ENCODE measurements around the gene PSME4. TPM values are rescaled to one million over a fixed set of nuclear protein-coding genes. Genes with fewer than 3 reads are reported as not detected.

The PSME4 gene, protein sequence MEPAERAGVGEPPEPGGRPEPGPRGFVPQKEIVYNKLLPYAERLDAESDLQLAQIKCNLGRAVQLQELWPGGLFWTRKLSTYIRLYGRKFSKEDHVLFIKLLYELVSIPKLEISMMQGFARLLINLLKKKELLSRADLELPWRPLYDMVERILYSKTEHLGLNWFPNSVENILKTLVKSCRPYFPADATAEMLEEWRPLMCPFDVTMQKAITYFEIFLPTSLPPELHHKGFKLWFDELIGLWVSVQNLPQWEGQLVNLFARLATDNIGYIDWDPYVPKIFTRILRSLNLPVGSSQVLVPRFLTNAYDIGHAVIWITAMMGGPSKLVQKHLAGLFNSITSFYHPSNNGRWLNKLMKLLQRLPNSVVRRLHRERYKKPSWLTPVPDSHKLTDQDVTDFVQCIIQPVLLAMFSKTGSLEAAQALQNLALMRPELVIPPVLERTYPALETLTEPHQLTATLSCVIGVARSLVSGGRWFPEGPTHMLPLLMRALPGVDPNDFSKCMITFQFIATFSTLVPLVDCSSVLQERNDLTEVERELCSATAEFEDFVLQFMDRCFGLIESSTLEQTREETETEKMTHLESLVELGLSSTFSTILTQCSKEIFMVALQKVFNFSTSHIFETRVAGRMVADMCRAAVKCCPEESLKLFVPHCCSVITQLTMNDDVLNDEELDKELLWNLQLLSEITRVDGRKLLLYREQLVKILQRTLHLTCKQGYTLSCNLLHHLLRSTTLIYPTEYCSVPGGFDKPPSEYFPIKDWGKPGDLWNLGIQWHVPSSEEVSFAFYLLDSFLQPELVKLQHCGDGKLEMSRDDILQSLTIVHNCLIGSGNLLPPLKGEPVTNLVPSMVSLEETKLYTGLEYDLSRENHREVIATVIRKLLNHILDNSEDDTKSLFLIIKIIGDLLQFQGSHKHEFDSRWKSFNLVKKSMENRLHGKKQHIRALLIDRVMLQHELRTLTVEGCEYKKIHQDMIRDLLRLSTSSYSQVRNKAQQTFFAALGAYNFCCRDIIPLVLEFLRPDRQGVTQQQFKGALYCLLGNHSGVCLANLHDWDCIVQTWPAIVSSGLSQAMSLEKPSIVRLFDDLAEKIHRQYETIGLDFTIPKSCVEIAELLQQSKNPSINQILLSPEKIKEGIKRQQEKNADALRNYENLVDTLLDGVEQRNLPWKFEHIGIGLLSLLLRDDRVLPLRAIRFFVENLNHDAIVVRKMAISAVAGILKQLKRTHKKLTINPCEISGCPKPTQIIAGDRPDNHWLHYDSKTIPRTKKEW (N-terminal part only)
- total RNA-seq: 10 to 100 TPM; 51.7 to 56.9 TPM
- 10 to 100 TPM; 41.5 to 49.3 (median 47.9) TPM for polyA plus RNA-seq (ENCODE audit: insufficient read length in 6 of 6)
- long read RNA-seq, donor 1, partial matches to known transcripts: 31 of 31 reads
- long read RNA-seq, donor 1, other reads (novel, unspliced or antisense): 0 of 31 reads
- long read RNA-seq, donor 2, partial matches to known transcripts: 26 of 28 reads
- long read RNA-seq, donor 2, other reads (novel, unspliced or antisense): 0 of 28 reads
- long read RNA-seq, donor 3, partial matches to known transcripts: 7 of 7 reads
- long read RNA-seq, donor 3, other reads (novel, unspliced or antisense): 0 of 7 reads
- long read RNA-seq, donor 4: 0 reads
- long read RNA-seq, donor 5, partial matches to known transcripts: 10 of 10 reads
- long read RNA-seq, donor 5, other reads (novel, unspliced or antisense): 0 of 10 reads
- long read RNA-seq, donor 6: 0 reads
- long read RNA-seq, donor 7: 0 reads
- long read RNA-seq, donor 8, partial matches to known transcripts: 23 of 23 reads
- long read RNA-seq, donor 8, other reads (novel, unspliced or antisense): 0 of 23 reads
- long read RNA-seq, donor 9: 0 reads
- long read RNA-seq, donor 10: 0 reads
- long read RNA-seq, donor 11: 0 reads
- long read RNA-seq, donor 12, partial matches to known transcripts: 5 of 5 reads
- long read RNA-seq, donor 12, other reads (novel, unspliced or antisense): 0 of 5 reads

DNA sequence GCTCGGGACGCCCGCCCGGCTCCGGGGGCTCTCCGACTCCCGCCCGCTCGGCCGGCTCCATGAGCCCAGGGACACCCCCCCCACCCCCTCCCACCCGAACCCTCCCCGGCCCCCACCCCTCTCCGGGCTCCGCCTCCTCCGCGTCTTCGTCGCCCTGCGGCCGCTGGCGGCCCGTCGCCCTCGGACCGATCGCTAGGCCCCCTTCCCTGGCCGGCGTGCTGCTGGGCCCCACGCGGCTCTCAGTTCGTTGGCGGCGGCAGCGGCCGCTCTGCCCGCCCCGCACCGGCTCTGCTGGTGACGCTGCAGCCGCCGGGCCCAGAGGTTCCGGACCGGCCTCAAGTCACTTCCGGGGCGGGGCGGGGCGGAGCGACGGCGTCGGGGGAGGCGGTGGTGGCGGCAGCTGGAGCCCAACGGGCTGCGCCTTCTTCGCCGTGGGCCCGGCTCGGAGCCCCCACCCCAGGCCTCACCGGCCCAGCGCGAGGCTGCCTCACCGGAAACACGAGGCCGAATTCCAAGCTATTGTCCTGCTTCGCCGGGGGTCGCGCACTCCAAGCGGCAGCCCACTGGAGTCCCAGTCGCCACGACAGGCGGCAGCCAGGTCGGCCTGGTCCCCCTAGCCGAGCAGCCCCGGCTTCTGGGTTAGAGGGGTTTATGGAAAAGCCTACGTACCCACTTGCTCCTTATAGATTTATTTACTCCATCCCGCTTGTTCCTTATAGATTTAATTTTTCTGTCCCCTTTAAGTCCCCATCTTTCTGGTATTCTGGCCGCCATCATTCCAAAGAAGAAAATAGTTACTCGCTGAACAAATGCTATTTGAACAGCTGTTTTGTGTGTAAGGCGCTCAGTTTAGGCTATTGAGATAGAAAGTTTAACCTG lies at the start of gene PSME4:
TSS of gene PSME4 (minus strand) at position 270 of the 879 bp plus-strand sequence. CDS start at position 61, 209 bp downstream.
- peaks cover 0 to 11% of the 10 kb centered on the region in 2 donors for H3K36me3 ChIP-seq
- H3K4me3 ChIP-seq: peak within 1 kb of the TSS; percentile 71 to 81
- H3K27me3 ChIP-seq: no peaks in the 10 kb centered on the region
- TF ChIP-seq, protein P1, sequence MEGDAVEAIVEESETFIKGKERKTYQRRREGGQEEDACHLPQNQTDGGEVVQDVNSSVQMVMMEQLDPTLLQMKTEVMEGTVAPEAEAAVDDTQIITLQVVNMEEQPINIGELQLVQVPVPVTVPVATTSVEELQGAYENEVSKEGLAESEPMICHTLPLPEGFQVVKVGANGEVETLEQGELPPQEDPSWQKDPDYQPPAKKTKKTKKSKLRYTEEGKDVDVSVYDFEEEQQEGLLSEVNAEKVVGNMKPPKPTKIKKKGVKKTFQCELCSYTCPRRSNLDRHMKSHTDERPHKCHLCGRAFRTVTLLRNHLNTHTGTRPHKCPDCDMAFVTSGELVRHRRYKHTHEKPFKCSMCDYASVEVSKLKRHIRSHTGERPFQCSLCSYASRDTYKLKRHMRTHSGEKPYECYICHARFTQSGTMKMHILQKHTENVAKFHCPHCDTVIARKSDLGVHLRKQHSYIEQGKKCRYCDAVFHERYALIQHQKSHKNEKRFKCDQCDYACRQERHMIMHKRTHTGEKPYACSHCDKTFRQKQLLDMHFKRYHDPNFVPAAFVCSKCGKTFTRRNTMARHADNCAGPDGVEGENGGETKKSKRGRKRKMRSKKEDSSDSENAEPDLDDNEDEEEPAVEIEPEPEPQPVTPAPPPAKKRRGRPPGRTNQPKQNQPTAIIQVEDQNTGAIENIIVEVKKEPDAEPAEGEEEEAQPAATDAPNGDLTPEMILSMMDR (IDR thresholded peaks at IDR 0.05): no peak
- intact Hi-C loops (cut with DNase I): no loop called here
- DNase-seq (peak; percentile 89 to 100 (median 94)), ATAC-seq (peak; percentile 96)
- H3K4me1 ChIP-seq: peaks cover 14 to 35% of the 10 kb centered on the region in 2 donors
- peak within 1 kb of the TSS; percentile 90 to 93 for H3K27ac ChIP-seq
- no peaks in the 10 kb centered on the region for H3K9me3 ChIP-seq

DNA sequence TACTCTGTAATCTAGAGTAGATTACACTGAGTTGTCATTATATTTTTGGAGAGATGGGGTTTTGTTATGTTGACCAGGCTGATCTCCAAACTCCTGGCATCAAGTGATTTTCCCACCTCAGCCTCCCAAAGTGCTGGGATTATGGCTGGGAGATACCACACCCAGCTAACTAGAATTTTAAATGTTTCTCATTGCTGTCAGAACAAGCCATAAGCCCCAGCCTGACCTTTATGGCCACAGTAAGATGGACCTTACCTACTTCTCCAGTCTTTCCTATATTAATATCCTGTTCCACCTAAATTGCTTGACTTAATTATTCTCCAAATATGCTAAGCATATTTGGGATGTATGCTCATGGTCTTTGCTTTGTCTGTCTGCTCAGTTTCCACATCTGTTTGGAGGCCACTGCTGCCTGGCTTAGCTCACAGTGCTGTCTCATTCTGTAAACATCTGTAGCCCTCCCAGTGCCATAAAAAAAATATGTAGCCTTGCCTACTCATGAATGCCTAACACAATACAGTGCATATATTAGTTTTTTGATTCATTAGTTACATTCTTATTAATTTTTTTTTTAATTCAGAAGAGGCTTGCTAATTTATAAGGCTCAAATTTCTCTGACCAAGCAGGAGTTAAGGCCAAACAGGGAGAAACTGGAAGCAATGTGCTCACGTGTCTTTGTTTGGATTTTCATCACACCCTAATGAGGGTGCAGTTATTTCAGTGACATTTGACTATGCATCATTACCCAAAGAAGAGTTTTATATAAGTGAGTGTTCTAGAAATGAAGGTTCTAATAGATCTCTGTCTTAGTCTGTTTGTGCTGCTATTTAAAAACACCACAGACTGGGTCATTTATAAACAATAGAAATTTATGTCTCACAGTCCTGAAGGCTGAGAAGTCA lies 45.3 kb upstream of the PSME4 start:
- no peaks in the 10 kb centered on the region for H3K36me3 ChIP-seq
- no peak overlapping the region for H3K4me3 ChIP-seq
- peak; percentile 35 for ATAC-seq
- no peak overlapping the region for H3K27ac ChIP-seq
- DNase-seq: peak in 2 of 4 donors; percentile 8 to 37
- peaks cover 0 to 9% of the 10 kb centered on the region in 2 donors for H3K9me3 ChIP-seq
- TF ChIP-seq, protein P1 (IDR thresholded peaks at IDR 0.05): no peak
- no peaks in the 10 kb centered on the region for H3K27me3 ChIP-seq
- intact Hi-C loops (cut with DNase I): no loop called here
- H3K4me1 ChIP-seq: no peaks in the 10 kb centered on the region

DNA sequence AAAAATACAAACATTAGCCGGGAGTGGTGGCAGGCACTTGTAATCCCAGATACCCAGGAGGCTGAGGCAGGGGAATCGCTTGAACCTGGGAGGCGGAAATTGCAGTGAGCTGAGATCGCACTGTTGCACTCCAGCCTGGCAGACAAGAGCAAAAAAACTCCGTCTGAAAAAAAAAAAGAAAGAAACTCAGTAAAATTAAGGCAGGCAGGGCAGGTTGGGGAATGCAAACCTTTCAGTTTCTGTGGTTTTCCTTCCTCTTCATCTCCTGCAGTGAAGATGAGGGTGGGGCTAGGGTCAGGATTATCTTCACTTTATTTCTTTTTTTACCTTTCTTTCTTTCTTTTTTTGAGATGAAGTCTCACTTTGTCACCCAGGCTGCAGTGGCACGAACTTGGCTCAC lies 43.2 kb upstream of the PSME4 start:
- H3K9me3 ChIP-seq: no peaks in the 10 kb centered on the region
- no peaks in the 10 kb centered on the region for H3K4me1 ChIP-seq
- no peaks in the 10 kb centered on the region for H3K27me3 ChIP-seq
- TF ChIP-seq, protein P1 (IDR thresholded peaks at IDR 0.05): no peak
- no peaks in the 10 kb centered on the region for H3K36me3 ChIP-seq
- intact Hi-C loops (cut with DNase I): no loop called here
- ATAC-seq (no peak), DNase-seq (no peak)
- no peak overlapping the region for H3K4me3 ChIP-seq
- no peak overlapping the region for H3K27ac ChIP-seq

All from left lung (tissue), 14 donors.